Progenitor cell of endocrine pancreas (in vitro differentiated cells): ENCODE data around the gene ELMOD3. TPM values are rescaled to one million over a fixed set of nuclear protein-coding genes. Genes with fewer than 3 reads are reported as not detected.
"Not testable (repeated sequence)": the region's sequence is repeated elsewhere in the genome, so short reads cannot be mapped to it uniquely, and the experiment has no call there.

Source experiments
- DNase-seq: peaks from one replicate; pipeline ENCODE4 v3.0.0; 2021; ENCODE audit warnings: low spot score; ENCODE audit not compliant: unreplicated experiment
- H3K27ac Mint-ChIP-seq: 2 replicates; pipeline ENCODE4 v1.8.0; 2021; ENCODE audit warnings: mild to moderate bottlenecking, moderate library complexity, mixed read lengths
- H3K27me3 Mint-ChIP-seq: 2 replicates; pipeline ENCODE4 v1.8.0; 2021; ENCODE audit warnings: mixed read lengths
- H3K36me3 Mint-ChIP-seq: 2 replicates; pipeline ENCODE4 v1.8.0; 2022; ENCODE audit warnings: mixed read lengths; ENCODE audit not compliant: insufficient read depth
- H3K4me1 Mint-ChIP-seq: 2 replicates; pipeline ENCODE4 v1.8.0; 2021; ENCODE audit warnings: low read depth, mixed read lengths
- H3K4me3 Mint-ChIP-seq: 2 replicates; pipeline ENCODE4 v1.8.0; 2021; ENCODE audit warnings: low read depth, mild to moderate bottlenecking, moderate library complexity, mixed read lengths
- H3K9me3 Mint-ChIP-seq: 2 replicates; pipeline ENCODE4 v1.8.0; 2021; ENCODE audit warnings: low read depth, mixed read lengths
- total RNA-seq: library from RNA; stranded (reverse); gene quantifications from 2 replicates; pipeline ENCODE4 v1.2.1, GENCODE V29; 2021
- TF ChIP-seq, protein P1 (sequence below): fragments of 200-600 bp; sonication (generic); IDR thresholded peaks from one replicate; pipeline ENCODE4 v1.5.0; 2021; ENCODE audit warnings: antibody characterized with exemption, mild to moderate bottlenecking; ENCODE audit not compliant: unreplicated experiment

ELMOD3 gene
- total RNA-seq, 1 donor from 2014 or later = 25.6 TPM

DNA sequence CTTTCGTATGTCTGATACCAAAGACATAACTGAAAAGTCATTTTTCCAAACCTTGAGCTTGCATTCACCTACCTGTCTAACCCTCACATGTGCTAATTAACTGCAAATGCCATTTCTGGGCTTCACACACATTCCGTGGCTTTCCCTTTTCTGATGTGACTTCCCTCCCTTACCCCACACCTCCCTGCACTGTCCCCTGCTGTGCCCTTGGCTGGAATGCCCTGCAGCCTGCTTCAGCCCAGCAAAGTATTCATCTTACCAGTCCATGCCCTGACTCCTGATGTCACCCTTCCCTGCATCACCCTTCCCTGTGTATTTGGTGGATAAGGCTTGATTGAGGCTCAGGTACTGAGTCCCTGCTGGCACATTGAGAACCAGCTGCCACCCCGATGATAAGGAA, 12.4 kb upstream of the ELMOD3 start:
- Mint-ChIP-seq H3K4me3 (no peak overlapping the region), H3K4me1 (no peaks in the 10 kb centered on the region), H3K27ac (no peak overlapping the region), H3K9me3 (no peaks in the 10 kb centered on the region), H3K36me3 (peaks cover 4% of the 10 kb centered on the region), H3K27me3 (peaks cover 14% of the 10 kb centered on the region)
- no peak for DNase-seq
- TF ChIP-seq, protein P1, sequence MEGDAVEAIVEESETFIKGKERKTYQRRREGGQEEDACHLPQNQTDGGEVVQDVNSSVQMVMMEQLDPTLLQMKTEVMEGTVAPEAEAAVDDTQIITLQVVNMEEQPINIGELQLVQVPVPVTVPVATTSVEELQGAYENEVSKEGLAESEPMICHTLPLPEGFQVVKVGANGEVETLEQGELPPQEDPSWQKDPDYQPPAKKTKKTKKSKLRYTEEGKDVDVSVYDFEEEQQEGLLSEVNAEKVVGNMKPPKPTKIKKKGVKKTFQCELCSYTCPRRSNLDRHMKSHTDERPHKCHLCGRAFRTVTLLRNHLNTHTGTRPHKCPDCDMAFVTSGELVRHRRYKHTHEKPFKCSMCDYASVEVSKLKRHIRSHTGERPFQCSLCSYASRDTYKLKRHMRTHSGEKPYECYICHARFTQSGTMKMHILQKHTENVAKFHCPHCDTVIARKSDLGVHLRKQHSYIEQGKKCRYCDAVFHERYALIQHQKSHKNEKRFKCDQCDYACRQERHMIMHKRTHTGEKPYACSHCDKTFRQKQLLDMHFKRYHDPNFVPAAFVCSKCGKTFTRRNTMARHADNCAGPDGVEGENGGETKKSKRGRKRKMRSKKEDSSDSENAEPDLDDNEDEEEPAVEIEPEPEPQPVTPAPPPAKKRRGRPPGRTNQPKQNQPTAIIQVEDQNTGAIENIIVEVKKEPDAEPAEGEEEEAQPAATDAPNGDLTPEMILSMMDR = no peak

DNA sequence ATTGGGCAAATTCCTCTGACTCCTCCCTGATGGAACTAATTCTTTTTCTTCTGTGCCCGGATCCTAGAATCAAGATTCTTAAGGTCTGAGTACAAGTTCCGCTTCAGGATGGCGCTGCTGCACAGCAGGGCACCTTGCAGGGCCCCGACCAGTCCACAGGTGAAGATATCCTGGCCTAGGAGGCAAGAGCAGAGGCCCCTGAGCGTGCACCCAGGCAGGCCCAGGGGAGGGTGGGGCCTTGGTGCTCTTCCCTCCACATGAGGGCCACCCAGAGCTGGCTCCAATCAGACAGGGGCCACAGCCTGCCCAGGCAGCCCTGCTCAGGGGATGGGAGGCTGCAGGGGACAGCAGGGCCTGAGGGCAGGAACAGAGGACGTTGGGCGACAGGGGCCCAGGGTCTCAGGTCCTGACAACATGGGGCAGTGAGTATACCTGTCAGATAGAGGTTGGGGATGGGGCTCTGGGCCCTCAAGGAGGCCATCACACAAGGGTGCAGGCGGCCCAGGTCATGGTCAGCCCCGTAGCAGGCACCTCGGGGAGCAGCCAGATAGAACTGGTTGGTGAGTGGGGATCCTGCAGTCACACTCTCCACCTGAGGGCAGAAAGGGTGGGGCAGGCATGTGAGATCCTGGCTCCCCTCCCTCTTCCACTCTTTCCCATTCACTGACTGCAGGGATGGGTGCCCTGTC, 11.2 kb upstream of the ELMOD3 start:
- not testable (repeated sequence) for H3K9me3 Mint-ChIP-seq, DNase-seq, H3K4me3 Mint-ChIP-seq, H3K4me1 Mint-ChIP-seq, H3K27ac Mint-ChIP-seq
- Mint-ChIP-seq H3K36me3 (peaks cover 10% of the 10 kb centered on the region), H3K27me3 (peaks cover 11% of the 10 kb centered on the region)

DNA sequence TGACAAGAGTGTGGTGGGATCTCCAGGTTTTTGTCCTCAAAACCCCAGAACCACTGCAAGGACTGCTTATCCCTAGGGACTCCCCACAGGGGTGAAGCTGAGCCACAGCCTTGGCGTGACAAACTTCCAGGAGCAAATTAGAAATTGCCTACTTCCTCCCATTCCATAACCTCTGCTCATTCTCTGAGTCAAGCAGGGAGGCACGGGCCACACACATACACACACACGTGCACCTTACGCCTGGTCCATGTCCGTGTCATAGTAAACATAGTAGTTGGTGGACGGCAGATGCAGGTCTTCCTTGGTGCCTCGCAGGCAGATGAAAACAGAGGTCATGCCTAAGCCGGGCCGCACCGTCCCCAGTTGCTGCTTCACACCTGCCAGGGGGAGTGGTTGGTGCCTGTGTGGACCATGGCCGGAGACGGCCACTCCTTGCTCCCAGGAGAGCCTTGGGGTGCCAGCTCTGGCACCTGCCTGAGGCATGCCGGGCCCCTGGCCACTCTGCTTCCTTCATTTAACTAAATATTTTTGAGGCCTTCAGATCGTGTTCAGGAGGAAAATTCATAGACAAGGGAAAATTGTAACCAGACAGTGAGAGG, 10.1 kb upstream of the ELMOD3 start:
- DNase-seq = no peak
- H3K4me3 Mint-ChIP-seq = no peak overlapping the region
- peaks cover 6% of the 10 kb centered on the region for H3K4me1 Mint-ChIP-seq
- H3K27me3 Mint-ChIP-seq = peaks cover 9% of the 10 kb centered on the region
- no peak overlapping the region for H3K27ac Mint-ChIP-seq
- TF ChIP-seq, protein P1 = no peak
- no peaks in the 10 kb centered on the region for H3K9me3 Mint-ChIP-seq
- peaks cover 10% of the 10 kb centered on the region for H3K36me3 Mint-ChIP-seq

DNA sequence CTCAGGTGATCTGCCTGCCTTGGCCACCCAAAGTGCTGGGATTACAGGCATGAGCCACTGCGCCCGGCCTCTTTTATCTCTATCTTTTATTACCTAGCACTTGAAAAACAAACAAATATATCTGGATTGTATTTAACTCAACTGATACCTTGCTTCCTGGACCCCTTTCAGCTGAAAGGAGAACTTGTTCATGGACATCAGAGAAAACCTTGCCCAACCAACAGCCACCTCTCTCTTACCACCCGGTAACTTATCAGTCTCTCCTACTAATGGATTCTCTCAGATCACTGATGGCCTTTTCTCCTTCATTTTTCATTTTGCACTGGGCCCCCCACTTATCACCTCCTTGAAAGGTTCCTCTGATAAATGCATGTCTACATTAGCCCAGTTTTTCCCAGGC, 7.0 kb upstream of the ELMOD3 start:
- no peak for DNase-seq
- Mint-ChIP-seq H3K4me1 (peaks cover 6% of the 10 kb centered on the region), H3K9me3 (no peaks in the 10 kb centered on the region), H3K27ac (no peak overlapping the region), H3K4me3 (no peak overlapping the region), H3K27me3 (no peaks in the 10 kb centered on the region), H3K36me3 (peaks cover 19% of the 10 kb centered on the region)
- TF ChIP-seq, protein P1 = no peak

DNA sequence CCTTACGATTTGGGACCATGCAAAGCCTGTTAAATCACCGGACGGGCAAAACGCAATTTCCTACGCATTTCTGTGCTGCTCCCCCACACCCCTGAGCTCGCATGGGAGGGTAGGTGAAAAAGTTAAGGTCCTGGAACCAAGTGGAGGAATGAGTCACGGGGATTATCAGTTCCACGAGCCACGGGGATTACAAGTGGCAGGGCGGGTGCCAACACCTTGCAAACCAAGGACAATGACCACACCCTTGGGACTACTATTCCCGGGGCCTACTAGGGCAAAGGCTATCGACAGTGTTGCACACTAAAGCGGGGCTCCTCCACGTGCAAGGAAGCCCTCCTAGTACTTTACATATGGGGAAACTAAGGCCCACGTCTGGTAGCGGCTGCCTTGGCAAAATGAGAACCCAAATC, 688 bp upstream of the ELMOD3 start:
- peaks cover 15% of the 10 kb centered on the region for H3K4me1 Mint-ChIP-seq
- no peaks in the 10 kb centered on the region for H3K9me3 Mint-ChIP-seq
- TF ChIP-seq, protein P1 = no peak
- no peak for DNase-seq
- peak overlapping the region; percentile 100 for H3K4me3 Mint-ChIP-seq
- no peaks in the 10 kb centered on the region for H3K27me3 Mint-ChIP-seq
- H3K36me3 Mint-ChIP-seq = peaks cover 14% of the 10 kb centered on the region
- H3K27ac Mint-ChIP-seq = peak overlapping the region; percentile 98

DNA sequence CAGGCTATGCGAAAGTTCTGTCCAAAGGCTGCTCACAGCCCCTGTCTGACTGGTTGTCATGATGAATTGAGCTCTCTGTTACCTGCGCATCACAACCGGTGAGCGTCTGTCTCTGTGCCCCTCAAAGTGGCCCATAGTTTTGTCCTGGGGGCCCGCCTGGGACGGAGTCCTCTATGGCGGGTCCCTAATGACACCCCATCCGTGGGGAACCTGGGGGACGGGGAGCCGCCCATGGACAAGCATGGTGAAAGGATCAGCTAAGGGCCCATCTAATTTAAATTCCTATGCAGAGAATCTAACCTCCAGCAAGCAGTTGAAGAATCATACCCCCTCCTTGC, 473 bp downstream of the ELMOD3 start:
- TF ChIP-seq, protein P1 = no peak
- Mint-ChIP-seq H3K9me3 (no peaks in the 10 kb centered on the region), H3K36me3 (peaks cover 13% of the 10 kb centered on the region), H3K4me1 (peaks cover 15% of the 10 kb centered on the region), H3K27me3 (no peaks in the 10 kb centered on the region), H3K27ac (peak overlapping the region; percentile 98), H3K4me3 (peak overlapping the region; percentile 100)
- DNase-seq = no peak
